Measurements from ENCODE around the gene SAMD8. TPM values are rescaled to one million over a fixed set of nuclear protein-coding genes. Genes with fewer than 3 reads are reported as not detected.
"Not testable (repeated sequence)": the region's sequence is repeated elsewhere in the genome, so short reads cannot be mapped to it uniquely, and the experiment has no call there.

Gene SAMD8
- total and polyA plus RNA-seq, 2 of the 8 experiments (the other 6 are each of a cell fraction or from before 2014, with no cell fraction given), result 11.7 to 20.9 TPM

GRCh38 chr10:75119444-75120066, 8.1 kb downstream of the SAMD8 start:
- H3K4me2 ChIP-seq (ENCODE audit: insufficient read depth in 1 of 2, low read depth in 2 of 2, low read length in 2 of 2); H2AFZ ChIP-seq (ENCODE audit: low read length); H4K20me1 ChIP-seq (replicated peaks in 1 of 2; ENCODE audit: control insufficient read depth in 1 of 2, insufficient read depth in 2 of 2, low read length in 2 of 2); H2BK20ac ChIP-seq (ENCODE audit: low read length); H3K4ac ChIP-seq (replicated peaks; ENCODE audit: insufficient read length, low read depth, low read length); H3K23me2 ChIP-seq (ENCODE audit: low read depth, low read length); H3K9me3 ChIP-seq (ENCODE audit: insufficient read depth in 2 of 2, low read depth in 1 of 2, low read length in 1 of 2); H2BK5ac ChIP-seq (ENCODE audit: low read depth, low read length); H3K56ac ChIP-seq (replicated peaks; ENCODE audit: insufficient read length, low read depth, low read length); H2BK12ac ChIP-seq (ENCODE audit: low read depth, low read length); H3K23ac ChIP-seq (ENCODE audit: insufficient read length); H4K8ac ChIP-seq (ENCODE audit: extremely low read depth, insufficient read depth, low read length); H3K14ac ChIP-seq (ENCODE audit: insufficient read length); H3K4me1 ChIP-seq (replicated peaks in 1 of 4; ENCODE audit: control insufficient read depth in 3 of 4, insufficient read depth in 4 of 4, low read length in 3 of 4); H4K91ac ChIP-seq (replicated peaks; ENCODE audit: insufficient read length, low read length); H3K27me3 ChIP-seq (replicated peaks in 1 of 4; ENCODE audit: control insufficient read depth in 3 of 4, extremely low read depth in 1 of 4, insufficient read depth in 3 of 4, low read length in 3 of 4); FAIRE-seq; H3K4me3 ChIP-seq (ENCODE audit: extremely low read depth in 1 of 4, insufficient read depth in 2 of 4, low read depth in 3 of 4, low read length in 4 of 4); H2BK120ac ChIP-seq (replicated peaks; ENCODE audit: low read depth, low read length); H3K18ac ChIP-seq (ENCODE audit: extremely low read depth, low read length); H3K9ac ChIP-seq (replicated peaks in 1 of 4; ENCODE audit: extremely low read depth in 1 of 4, low read depth in 3 of 4, low read length in 3 of 4); H2BK15ac ChIP-seq (ENCODE audit: low read length); H3K79me1 ChIP-seq (ENCODE audit: low read depth, low read length); H3K36me3 ChIP-seq (ENCODE audit: control insufficient read depth in 2 of 4, insufficient read depth in 4 of 4, low read length in 3 of 4); H4K5ac ChIP-seq (ENCODE audit: insufficient read length, low read depth, low read length); H2AK5ac ChIP-seq (ENCODE audit: low read depth, low read length); H3K27ac ChIP-seq (ENCODE audit: low read depth, low read length): not testable (repeated sequence)
- WGBS, 2 experiments (ENCODE audit: extremely low coverage in 1 of 2, insufficient coverage in 1 of 2, insufficient read length in 1 of 2, insufficient replicate concordance in 2 of 2, low coverage in 1 of 2, low lambda C conversion rate in 2 of 2, missing lambda C conversion rate in 1 of 2), result 94% methylated on average over 15 of the region's 15 CpGs; no CpG with 5 or more reads in 1 of the 2 experiments
- POLR2A ChIA-PET (ENCODE audit: partially characterized antibody), result interaction anchor here (1.3 kb wide), 2 partner anchors 8 to 70 kb away, joined by 3 to 4 read pairs; partner anchors contain the start of gene SAMD8
- peaks cover 3 to 76% of the 10 kb centered on the region in 2 experiments; a peak in 2 of 4 replicates for H3K79me2 ChIP-seq (ENCODE audit: control insufficient read depth in 1 of 2, insufficient read depth in 2 of 2, low read length in 2 of 2)
- DNase-seq (ENCODE audit: low read depth in 1 of 2, low spot score in 2 of 2), result peak in 1 of 2 experiments; percentile 24
- CTCF ChIA-PET (ENCODE audit: partially characterized antibody), result interaction anchor here (1.2 to 2.0 kb wide), 3 partner anchors 10 to 118 kb away, joined by 4 to 8 read pairs (median 6); a partner anchor contains a TSS

Measured in H1 (cell line).